Measurements from ENCODE around the gene GPR176. TPM values are rescaled to one million over a fixed set of nuclear protein-coding genes. Genes with fewer than 3 reads are reported as not detected.

GPR176 gene
- total RNA-seq (2014; rRNA removed; shearing (Covaris generic)) = 1.7 TPM in 2 replicates

- DNase-seq (ENCODE audit: low spot score) = no peak
Observed at GRCh38 chr15:39919748-39920509, at the start of gene GPR176. Gene GPR176 (minus strand): TSS chr15:39920266. CDS start chr15:39920026, 240 bp downstream.

GRCh38 chr15:39969002-39969394 lies 48.9 kb upstream of the GPR176 start:
- DNase-seq (ENCODE audit: low spot score) = no peak

DNA sequence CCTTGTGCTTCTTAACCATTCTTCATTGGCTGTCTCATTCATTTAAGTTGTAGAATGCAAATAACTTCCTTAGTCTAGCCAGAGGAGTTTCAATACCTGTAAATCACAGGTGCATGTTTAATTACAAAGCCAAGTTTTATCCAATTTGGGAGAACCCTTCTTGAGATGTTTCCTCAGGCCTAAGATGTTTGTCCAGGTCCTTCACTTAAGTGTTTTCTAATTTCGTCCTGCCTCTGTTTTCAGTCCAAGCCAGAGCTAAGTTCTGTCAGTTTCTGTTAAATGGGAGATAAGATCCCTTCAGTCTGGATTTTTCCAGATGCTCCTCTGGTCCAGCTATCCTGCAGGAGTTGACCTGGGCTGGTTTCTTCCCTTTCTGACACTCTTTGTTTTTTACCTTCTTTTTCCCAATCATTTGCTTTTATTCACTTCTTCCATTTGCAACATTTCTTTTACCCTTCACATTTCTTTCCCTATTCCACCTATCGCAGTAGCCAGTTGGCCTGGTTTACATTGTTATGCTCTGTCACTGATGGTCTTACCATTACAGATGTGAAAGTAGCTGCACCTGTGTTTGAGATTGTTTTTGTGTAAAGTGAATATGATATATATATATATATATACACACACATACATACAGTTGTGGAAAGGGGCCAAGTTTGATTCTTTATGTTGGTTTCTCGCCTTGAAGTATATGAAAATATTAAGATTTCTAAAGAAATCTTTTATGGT lies 48.4 kb upstream of the GPR176 start:
- no peak for DNase-seq (ENCODE audit: low spot score)

DNA sequence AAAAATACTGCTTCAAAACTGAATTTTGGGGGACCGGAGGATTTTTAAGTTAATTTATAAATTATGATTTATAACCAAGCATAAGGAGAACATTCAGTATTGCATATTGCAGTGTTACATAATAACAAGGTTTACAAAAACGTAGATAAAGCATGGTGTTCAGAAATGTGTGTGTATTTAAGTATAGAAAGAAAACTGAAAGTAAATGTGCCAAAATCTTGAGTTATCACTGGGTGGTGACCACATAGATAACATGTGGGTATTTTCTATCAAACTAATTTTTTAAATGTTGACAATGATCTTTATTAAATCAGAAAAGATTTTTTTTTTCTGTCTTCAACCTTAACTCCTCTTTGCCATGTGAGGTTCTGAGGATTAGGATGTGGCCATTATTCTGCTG lies 46.5 kb upstream of the GPR176 start:
- no peak for DNase-seq (ENCODE audit: low spot score)

GRCh38 chr15:39963786-39964185 lies 43.7 kb upstream of the GPR176 start:
- DNase-seq (ENCODE audit: low spot score) = no peak

GRCh38 chr15:39961051-39961450 lies 41.0 kb upstream of the GPR176 start:
- no peak for DNase-seq (ENCODE audit: low spot score)

DNA sequence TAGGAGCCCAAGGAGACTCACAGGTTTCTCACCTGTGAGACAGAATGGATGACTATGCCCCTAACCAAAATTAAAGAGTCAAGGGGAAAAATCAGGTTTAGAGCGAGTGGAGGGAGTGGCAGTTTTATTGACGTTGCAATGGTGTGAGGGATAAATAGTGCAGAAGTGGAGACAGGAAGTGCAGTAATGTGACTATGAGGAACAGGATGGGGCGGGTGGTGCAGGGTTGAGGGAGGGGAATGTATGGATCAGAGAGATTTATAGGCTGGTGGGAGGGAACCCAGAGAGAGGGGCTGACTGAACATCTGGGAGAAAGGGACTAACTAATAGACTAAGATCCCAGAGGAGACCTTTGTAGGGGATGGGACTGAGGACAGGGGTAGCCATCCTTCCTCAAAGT lies 40.3 kb upstream of the GPR176 start:
- DNase-seq (ENCODE audit: low spot score) = no peak

- DNase-seq (ENCODE audit: low spot score) = no peak
Observed at GRCh38 chr15:39959411-39959810, 39.3 kb upstream of the GPR176 start.

DNA sequence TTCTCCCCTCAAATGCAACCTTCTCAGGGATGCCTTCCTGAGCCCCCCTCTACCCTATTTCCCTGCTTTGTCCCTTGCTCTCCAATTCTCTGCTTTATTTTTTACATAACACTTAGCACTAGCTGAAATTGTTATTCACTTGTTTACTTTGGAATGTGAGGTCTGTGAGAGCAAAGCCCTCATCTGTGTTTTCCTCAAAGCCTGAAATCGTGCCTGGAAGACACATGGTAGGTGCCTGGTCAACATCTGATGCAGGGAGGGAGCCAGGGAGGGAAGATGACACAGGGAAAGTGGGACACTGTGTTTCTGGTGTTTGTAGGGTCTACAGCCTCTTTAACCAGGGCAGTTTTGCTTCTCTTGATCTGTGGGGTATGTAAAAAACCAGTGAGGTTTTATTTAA lies 37.4 kb upstream of the GPR176 start:
- DNase-seq (ENCODE audit: low spot score) = no peak

DNA sequence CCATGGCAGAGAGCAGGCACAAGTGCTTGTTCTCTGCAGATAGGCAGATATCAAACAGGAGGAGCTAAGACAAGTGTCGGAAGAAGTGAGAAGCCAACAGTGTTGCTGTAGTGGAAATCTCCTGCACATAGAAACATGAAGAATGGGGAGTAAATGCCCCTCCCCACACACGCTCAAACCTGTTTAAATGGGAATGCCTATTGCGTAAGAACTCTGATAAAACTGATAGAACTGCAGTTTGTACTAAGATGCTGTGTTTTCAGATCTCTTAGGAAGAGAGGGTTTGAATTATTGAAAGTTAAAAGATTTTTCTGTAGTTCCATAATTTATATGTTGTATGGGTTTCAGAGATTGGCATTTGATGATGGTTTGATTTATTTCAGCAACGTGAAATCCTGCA lies 33.5 kb upstream of the GPR176 start:
- no peak for DNase-seq (ENCODE audit: low spot score)

DNA sequence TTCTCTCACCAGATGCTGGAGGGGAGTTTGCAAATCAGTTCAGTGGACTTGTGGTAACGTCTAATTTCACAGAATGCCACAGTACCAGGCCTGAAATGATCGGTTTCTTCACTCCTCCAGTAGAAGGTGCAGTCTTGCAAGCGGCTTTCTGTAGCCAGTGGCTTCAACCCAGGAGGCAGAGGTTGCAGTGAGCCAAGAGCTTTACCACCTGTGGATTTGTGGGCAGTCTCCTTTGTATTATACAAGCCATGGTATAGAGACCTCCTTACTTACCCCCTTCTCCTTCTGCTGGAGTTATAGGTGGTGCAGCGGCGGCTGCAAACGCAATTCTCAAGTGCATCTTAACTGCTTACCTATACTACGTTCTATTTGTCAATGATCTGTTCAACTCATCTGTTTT lies 31.5 kb upstream of the GPR176 start:
- no peak for DNase-seq (ENCODE audit: low spot score)

- no peak for DNase-seq (ENCODE audit: low spot score)
Observed at GRCh38 chr15:39948817-39949216, 28.8 kb upstream of the GPR176 start.

- DNase-seq (ENCODE audit: low spot score) = no peak
Observed at GRCh38 chr15:39947401-39948197, 27.5 kb upstream of the GPR176 start.

- DNase-seq (ENCODE audit: low spot score) = no peak
Observed at GRCh38 chr15:39946862-39947261, 26.8 kb upstream of the GPR176 start.

- no peak for DNase-seq (ENCODE audit: low spot score)
Observed at GRCh38 chr15:39944726-39945125, 24.7 kb upstream of the GPR176 start.

- DNase-seq (ENCODE audit: low spot score) = no peak
Observed at GRCh38 chr15:39942753-39943150, 22.7 kb upstream of the GPR176 start.

DNA sequence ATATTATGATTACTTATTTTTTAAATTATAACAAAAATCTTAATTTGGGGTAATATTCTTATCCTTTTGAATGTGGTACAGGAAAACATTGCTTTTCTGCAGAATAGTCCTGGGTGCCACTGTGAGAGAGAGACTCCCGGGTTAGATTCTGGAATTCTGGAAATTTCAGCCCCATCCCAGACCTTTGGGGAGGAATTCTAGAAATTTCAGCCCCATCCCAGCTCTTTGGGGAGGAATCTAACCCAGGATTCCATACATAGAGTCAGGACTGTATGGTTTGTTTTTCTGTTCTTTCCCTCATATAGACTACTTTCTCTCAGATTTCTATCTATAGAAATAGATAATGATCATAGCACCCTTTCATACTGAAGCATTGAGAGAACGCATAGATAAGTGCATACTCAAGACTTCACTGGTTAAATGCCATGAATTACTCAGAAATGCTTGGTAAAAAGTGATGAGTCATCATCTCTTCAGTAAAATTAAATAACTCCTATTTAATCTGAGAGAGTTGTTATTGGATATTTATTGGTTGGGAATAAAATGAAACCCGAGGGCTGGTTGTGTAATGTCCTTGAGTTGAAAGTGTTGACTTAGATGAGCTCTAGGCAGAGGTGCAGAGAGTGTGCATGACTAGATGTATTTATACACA lies 22.2 kb upstream of the GPR176 start:
- no peak for DNase-seq (ENCODE audit: low spot score)

DNA sequence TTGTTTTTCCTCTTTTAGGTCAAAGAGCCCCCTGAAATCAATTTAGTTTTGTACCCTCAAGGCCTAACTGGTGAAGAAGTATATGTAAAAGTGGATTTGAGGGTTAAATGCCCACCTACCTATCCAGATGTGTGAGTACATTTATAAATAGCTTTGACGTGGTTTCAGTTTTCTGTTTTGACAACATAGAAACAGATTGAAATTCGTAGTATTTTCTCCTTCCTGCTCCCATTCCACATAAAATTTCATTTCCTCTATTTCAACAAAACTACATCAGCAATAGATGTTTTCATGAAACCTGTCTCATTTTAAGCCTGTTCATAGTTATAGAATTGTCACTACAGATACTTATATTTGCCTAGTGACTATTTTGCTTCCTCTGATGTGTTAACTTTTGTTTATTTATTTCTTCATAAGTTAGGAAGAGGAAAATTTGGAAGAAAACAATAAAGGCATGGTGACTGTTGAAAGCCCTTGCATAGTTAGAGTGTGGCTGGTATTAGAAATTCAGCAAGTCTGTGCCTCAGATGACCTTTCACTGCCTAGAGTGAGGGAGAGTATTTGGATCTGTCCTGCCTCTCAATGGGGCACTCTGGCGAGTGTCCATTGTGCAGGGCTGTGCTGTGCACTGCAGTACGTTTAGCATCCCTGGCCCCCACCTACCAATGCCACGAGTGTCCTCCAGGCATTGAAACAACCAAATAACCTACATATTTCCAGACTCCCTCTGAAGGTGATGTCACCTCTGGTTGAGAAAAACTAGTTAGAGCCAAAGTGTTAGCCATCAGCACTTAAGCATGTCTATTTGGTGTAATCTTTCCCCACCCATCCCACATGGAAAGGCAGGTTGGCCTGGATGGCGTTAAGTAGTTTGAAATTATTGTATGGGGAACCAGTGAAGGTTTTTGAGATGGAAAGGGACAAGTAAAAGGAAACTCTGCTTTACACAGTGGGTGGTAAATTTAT lies 19.7 kb upstream of the GPR176 start:
- DNase-seq (ENCODE audit: low spot score) = no peak

- no peak for DNase-seq (ENCODE audit: low spot score)
Observed at GRCh38 chr15:39937696-39938095, 17.6 kb upstream of the GPR176 start.

DNA sequence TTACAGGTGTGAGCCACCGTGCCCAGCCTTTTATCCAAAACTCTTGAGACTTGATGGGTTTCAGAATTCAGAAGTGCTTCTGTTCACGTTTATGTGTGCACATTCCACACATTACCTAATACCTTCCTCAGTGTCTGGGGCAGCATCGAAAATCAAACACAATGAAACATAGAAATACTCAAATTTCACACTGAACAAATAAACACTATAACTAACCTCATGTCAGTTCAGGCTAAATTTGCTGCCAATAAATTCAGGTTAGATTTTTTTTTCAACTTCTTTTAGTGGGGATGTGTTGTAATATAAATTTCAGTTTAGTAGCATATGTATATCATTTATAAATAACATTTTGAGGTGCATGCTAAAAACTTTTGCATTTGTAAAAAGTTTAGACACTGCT lies 16.6 kb upstream of the GPR176 start:
- no peak for DNase-seq (ENCODE audit: low spot score)

DNA sequence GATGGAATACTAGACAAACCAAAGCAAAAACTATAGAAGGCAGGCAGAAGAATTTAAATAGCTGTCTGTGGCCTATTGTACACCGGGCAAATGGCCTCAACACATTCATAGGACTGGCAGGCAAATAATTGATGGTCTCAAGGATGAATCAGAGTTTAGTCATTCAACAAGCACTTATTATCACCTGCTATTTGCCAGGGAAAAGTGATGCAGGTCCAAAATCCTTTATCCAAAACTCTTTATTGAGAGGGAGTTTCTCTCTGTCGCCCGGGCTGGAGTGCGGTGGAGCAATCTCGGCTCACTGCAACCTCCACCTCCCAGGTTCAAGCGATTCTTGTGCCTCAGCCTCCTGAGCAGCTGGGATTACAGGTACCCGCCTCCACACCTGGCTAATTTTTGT lies 16.1 kb upstream of the GPR176 start:
- no peak for DNase-seq (ENCODE audit: low spot score)

Data from HT-29 (cell line).